COLO829 (cell line): ENCODE measurements around the gene RNU6-9.

Experiments used
- DNase-seq: peaks from one replicate; pipeline ENCODE4 v3.0.0; 2012; ENCODE audit warnings: low spot score

The RNU6-9 gene

DNA sequence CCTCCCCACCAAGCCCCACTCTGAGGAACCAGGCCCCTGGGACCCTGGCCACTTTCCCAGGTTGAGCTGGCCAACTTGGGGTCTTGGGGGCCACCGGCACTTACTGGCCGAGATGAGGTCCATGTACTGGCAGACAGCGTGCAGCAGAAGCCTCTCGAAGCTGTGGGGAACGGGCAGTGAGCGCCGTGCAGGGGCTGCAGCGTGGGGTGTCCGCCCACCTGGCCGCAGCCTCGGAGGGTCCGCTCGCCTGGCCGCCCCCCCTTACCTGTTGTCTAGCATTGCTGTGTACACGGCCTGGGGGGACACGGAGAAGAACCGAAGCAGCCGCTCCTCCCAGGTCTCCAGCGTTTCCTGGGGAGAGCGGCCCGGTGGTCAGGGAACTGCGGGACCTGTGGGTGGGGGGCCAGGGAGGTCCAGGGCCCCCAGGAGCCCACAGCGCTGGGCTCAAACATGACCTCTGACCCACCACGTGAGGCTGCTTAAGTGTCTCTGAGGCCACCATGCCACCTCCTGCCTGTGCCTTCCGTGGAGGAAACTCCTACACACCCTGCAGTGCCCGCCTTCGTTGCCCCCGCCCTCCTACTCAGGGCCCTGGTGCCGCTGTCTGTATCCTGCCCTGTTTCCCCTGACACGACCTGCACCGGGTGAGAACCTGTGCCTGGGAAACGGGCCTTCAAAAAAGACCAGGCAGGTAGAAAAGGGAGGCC, 6.2 kb downstream of the RNU6-9 start:
- DNase-seq = no peak

DNA sequence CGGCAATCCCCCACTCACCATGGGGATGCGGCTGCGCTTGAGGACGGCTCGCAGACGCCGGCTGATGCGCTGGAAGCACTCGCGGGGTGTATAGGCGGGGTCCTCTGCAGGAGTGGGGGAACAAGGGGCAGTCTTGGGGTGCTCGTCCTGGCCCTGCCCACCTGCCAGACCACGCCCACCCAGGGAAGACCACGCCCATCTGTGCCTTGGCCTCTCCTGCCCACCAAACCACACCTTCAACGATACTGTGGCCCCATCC, 6.7 kb downstream of the RNU6-9 start:
- no peak for DNase-seq

DNA sequence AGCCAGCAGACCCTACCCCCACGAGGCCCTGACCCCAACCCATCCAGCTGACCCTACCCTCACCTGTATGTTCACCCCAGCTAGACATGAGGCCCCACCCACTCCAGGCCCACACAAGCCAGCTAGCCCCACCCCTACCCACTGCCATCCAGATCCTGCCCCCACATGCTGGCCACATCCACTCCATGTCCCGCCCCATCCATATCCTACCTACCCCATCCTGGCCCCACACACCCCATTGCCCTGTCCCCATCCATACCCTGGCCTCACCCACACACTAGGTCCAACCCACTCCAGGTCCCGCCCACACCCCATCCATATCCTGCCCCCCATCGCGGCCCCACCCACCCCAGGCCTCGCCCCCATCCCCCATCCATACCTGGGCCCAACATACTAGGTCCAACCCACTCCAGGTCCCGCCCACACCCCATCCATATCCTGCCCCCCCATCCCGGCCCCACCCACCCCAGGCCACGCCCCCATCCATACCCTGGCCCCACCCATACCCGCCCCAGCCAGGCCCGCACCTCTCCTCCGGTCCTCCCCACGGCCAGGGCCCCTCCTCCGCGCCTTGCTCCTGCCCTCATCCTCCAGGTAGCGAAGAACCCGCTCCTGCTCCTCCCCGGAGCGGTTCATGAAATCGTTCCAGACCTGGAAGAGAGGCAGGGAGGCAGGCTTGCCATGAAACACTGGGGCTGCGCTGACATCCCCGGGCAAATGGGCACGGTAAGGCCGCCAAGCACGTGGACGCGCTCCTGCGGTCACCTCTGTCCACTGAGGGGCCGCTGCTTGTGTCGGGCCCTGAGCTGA, 7.2 kb downstream of the RNU6-9 start:
- peak; percentile 65 for DNase-seq

DNA sequence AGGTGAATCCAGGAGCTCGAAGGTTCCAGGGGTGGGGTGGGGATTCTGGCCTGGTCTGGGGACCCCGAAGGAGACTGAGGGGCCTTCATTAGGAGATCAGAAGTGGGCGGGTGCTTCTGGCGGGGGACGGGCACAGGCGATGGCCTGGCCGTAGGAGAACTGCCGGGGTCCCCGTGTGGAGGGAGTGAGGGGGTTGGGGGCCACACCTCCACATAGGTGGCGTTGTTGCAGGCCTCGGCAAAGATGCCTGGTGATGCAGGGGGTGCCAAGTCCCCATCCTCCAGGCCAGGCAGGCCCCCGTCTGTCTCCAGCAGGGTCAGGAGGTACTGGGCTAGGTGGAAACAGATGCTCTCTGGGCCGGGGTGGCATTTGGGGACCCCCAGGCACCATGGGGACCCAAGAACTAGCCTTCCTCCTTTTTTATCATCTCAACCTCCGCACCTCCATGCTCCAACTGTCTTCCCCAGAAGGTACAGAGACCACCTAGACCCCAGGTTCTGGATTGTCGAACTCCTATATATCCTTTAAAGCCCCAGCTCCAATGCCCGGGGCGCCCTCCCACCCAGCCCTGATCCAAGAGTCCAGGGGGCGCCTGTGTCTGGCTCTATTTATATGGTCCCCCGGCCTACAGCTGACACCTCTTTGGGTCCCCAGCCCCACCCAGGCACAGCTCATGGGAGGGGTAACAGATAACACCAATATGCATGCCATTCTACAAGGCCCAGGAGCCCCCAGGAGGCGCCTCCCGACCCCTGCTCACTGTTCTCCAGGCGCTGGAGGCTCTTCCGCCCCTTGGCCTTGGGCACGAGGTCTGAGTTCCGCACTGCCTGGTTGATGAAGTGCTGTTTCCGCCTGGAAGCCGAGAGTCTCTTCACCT, 8.2 kb downstream of the RNU6-9 start:
- no peak for DNase-seq

DNA sequence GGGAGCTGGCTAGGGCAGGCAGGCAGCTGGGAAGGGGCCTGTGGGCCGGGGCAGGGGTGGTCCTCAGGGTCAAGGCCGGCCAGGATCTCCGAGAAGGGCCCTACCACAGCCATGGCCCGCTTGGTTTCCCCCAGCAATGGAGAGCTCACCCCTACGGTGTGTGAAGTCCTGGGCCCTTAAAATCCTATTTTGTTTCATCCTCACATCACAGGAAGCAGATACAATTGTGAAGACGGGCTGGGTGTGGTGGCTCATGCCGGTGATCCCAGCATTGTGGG, 8.7 kb downstream of the RNU6-9 start:
- DNase-seq = no peak

DNA sequence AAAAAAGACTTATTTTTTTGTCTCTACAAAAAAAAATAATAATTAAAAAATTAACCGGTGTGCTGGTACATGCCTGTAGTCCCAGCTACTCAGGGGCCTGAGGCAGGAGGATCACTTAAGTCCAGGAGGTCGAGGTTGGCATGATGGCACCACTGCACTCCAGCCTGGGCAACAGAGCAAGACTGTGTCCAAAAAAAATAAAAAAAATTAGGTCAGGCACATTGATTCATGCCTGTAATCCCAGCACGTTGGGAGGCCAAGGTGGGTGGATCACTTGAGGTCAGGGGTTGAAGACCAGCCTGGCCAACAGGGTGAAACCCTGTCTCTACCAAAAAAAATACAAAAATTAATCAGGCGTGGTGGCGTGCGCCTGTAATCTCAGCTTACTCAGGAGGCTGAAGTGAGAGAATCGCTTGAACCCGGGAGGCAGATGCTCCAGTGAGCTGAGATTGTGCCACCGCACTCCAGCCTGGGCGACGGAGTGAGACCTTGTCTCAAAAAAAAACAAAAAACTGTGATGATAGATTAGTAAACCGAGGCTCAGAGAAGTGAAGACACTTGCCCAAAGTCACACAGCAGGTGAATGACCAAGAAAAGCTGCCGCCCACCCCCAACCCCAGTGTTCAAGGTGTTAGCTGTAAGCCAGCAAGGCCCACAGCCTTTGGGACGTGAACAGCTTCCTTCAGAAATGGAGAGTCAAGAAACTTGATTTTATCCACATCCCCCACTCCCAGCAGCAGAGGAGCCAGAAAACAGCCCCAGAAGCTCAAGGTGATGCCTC, 9.4 kb downstream of the RNU6-9 start:
- no peak for DNase-seq

DNA sequence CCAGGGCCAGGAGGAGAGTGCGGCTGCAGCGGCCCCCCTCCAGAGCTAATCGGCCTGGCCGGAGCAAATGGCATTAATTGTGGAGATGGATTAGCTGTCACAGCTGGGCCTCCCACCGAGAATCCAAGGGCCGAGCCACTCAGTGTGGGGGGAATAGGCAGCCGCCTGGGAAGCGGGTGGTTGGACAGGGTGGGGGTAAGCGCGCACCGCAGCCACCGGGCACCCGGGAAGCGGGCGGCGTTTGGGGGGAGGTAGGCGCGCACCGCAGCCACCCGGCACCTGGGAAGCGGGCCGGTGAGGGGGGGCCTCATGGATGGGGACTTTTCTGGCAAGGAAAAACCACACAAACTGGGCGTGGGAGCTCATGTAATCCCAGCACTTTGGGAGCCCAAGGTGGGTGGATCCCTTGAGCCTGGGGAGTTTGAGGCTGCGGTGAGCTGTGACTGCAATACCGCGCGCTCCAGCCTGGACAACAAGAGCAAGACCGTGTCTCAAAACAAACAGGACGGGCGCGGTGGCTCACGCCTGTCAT, 10.0 kb downstream of the RNU6-9 start:
- no peak for DNase-seq

DNA sequence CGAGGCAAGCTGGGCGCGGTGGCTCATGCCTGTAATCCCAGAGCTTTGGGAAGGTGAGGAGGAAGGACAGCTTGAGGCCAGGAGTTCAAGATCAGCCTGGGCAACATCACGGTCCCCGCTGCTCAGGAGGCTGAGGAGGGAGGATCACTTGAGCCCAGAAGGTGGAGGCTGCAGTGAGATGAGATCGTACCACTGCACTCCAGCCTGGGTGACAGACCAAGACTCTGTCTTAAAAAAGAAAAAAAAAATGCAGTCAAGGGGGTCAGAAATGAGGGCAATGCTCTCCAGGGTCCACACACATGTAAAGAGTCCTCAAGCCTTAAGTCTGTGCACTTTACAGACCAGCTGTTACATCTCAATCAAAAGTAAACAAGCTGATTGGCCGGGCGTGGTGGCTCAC, 11.3 kb downstream of the RNU6-9 start:
- no peak for DNase-seq

DNA sequence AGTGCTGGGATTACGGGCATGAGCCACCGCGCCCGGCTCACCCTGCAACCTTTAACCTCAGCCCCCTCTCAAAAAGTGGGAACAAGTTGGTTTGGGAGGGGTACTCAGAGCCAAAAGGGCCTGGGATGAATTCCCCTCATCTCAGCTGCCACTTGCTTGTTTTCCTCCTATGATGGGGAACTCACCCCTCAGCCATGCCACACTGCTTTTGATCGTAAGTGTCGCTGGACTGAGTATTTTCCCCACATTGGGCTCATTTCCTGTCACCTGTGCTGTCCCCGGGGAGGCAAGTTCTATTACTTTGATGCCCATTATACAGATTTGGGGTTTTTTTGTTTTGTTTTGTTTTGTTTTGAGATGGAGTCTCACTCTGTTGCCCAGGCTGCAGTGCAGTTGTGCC, 13.2 kb downstream of the RNU6-9 start:
- DNase-seq = no peak

DNA sequence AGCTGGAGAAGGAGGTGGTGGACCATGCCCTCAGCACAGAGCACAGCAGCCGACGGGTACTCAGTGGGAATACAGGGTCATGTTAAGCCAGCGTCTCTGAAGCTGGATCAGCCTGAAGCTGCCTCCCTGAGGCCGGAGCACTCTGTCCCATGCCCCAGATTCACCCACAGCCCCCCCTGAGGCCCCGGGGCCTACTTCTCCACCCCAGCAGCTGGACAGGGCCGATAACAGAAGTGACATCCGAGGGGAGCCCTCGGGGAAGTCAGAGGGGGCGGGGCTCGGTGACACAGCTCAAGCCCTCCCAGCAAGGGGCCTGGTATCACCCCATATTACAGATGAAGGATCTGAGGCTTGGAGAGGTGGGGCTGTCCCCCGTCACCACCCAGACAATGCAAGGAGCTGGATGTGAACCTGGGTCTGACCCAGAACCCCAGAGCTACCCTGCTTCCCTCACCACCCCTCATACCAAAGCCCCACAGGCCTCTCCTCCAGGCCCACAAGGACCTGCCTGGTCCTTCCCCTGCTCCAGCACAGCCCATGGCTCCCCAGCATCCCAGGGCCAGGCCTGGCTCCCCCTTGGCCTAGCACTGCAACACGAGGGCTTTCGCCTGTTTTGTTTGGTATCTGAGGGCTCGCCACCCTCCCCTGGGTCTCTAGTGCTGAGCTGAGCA, 14.0 kb downstream of the RNU6-9 start:
- DNase-seq = no peak

DNA sequence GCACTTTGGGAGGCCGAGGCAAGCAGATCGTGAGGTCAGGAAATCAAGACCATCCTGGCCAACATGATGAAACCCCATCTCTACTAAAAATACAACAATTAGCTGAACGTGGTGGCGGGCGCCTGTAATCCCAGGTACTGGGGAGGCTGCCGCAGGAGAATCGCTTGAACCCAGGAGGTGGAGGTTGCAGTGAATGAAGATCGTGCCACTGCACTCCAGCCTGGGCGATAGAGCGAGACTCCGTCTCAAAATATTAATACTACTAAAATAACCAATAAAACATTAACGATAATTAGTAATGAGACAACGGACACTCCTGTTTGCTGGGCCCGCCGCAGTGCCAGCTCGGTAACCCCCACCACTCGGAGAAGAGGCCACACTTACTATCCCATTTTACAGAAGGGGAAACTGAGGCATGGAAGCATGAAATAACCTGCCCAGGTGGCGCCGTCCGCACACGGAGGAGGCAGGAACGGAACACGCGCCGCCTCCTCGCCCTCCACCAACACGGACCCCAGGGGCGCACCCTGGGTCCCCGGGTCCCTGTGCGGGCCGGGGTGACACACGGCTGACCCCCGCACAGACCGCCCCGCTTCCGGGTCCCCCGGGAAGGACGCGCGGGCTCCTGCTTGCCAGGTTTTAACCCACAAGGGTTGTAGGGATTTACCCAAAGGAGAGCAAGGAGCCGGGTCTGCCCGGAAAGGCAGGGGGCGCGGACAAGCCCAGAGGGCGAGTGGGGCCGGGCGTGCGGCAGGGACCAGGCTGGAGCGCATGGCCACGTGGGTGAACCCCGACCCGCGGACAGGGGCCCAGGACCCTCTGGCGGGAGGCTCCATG, 18.1 kb downstream of the RNU6-9 start:
- no peak for DNase-seq

DNA sequence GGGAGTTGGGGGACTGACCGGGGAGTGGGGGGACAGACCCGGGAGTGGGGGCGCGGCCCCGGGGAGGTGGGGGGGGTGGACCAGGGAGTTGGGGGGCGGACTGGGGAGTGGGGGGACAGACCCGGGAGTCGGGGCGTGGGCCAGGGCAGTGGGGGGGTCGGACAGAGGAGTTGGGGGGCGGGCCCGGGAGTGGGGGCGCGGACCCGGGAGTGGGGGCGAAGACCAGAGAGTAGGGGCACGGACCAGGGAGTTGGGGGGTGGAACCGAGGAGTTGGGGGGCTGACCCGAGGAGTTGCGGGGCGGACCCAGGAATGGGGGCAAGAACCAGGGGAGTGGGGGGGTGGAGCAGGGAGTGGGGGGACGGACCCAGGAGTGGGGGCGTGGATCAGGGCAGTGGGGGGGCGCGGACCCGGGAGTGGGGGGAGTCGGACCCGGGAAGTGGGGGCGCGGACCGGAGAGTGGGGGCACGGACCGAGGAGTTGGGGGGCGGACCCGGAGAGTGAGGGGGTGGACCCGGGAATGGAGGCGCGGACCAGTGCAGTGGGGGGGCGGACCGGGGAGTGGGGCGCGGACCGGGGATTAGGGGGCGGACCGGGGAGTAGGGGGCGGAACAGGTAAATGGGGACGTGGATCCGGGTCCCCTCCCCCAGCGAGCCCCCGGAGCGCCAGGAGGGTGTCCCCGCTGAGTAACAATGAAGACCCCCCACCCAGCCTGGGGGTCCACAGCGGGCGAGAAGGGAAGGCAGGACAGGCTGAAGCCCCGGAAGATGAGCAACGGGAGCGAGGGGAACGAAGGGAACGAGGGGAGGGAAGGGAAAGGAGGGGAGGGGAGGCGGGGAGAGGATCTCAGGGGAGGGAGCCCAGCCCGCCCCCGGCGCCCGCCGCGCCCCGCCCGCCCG, 19.1 kb downstream of the RNU6-9 start:
- DNase-seq = no peak

DNA sequence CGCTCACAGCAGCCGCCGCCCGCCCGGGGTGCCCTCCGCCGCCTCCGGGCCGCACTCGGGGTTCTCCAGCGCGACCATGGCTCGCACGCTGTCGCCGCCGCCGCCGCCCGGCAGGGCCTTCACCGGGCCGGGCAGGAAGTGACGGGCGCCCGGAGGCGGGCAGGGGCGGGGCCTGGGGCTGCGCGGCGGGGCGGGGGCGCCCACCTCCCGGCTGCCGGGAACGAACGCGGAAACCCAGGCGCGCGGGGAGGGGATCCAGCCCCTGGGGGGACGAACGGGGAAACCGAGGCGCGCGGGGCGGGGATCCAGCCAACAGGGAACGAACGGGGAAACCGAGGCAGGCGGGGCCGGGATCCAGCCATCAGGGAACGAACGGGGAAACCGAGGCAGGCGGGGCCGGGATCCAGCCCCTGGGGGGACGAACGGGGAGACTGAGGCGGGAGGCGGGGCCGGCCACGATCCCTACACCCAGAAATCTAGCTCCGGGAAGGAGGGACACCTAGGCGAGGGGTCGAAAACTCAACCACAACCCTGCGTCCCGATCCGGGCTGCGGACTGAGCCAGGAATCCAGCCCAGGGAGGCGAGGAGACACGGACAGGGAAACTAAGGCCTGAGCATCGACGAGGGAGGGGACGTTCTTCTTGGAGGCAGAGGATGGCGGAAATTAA, 19.9 kb downstream of the RNU6-9 start, which contains the start of gene R3HDM4:
R3HDM4 (minus strand) TSS at position 140 of the 669 bp plus-strand sequence; CDS start at position 78, 62 bp downstream.
- peak; percentile 66 for DNase-seq

DNA sequence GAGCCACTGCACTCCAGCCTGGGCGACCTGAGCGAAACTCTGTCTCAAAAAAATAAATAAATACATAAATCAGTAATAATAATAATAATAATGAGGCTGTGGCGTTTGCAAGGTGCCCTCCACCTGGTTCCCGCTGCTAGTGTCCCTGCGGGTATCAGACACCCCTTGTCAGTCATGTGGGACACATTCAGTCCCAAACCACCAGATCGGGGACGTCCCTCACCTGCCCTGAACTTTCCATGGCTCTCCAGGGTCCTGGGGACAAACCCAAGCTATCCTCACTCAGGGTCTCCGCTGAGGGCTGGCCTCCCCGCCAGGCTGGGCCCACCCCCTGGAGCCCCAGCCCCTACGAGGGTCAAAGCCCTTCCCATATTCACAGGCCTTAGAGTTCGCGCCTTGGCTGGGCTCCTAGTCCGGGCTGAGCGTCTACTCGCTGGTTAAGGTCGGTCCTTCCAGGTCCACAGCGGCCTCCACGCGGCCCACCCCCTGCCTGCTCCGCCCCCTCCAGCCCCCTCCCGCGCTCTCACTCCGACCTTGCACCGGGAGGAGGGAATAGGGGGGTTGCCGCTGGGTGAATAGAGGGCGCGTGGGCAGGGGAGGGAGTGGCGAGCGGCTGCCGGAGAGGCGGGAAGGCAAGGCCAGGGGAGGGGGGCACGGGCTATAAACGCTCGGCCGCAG, 23.5 kb downstream of the RNU6-9 start:
- no peak for DNase-seq

DNA sequence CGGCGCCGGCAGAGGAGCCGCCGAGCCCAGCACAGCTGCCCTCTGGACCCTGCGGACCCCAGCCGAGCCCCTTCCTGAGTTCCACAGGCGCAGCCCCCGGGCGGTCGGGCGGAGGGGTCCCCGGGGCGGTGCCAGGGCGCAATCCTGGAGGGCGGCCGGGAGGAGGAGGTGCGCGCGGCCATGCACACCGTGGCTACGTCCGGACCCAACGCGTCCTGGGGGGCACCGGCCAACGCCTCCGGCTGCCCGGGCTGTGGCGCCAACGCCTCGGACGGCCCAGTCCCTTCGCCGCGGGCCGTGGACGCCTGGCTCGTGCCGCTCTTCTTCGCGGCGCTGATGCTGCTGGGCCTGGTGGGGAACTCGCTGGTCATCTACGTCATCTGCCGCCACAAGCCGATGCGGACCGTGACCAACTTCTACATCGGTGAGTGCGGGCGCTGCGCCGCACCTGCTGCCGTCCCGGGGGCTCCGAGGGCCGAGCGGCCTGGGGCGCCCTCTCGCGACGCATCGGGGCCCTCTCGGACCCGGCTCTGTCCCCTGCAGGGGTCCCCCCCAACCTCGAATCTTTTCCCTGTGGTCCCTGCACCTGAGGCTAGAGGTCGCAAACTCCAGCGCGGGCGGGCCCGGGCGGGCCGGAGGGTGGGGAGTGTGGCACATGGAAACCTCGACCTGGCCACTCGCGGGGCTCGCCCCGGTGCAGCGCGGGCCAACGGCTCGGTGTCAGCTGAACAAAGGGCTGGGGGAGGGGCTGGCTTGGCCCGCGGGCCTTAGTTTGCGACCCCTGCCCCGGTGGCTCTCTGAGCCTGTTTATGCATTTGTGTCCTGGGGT, 24.3 kb downstream of the RNU6-9 start, which contains the start of gene KISS1R:
KISS1R (plus strand) TSS at position 11 of the 829 bp plus-strand sequence; CDS start at position 181, 170 bp downstream.
- no peak for DNase-seq

DNA sequence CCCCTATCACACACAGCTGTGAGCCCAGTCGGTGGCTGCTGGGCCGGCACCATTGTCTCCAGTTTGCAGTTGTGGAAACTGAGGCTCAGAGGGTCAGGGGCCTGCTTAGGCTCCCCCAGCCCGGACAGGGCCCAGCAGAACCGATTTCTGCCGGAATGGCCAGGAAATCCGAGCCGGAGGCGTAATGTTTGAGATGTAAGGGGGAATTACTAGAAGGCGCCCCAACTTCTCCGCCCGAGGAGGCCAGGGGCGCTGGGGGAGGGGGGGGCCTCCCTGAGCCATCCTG, 24.8 kb downstream of the RNU6-9 start:
- DNase-seq = no peak

DNA sequence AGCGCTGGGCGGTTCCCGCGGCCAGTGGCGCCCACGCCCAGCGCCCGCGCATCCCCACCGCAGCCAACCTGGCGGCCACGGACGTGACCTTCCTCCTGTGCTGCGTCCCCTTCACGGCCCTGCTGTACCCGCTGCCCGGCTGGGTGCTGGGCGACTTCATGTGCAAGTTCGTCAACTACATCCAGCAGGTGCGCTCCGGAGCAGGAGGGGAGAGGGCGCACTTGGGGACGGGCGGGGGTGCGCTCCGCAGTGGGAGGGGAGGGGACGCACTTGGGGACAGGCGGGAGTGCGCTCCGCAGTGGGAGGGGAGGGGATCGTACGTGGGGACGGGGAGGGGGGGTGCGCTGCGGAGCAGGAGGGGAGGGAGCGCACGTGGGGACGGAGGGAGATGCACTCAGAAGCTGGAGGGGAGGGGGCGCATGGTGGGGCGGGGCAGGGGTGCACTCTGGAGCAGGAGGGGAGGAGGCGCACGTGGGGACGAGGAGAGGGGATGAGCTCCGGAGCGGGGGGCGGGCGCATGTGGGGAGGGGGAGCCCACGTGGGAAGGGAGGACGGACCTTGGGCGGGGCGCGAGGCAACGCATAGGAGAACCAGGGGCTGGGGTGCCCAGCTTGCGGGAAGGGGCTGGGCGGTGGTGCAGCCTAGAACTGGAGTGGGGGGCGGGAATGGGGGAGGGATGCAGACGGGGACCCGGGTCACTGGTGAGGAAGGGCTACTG, 25.4 kb downstream of the RNU6-9 start:
- no peak for DNase-seq
